Mammary epithelial cell (primary cell): ENCODE measurements around the gene SELENOO.

Source experiments
- CTCF ChIP-seq, 2 donors: IDR thresholded peaks in 1 of 2; conservative IDR thresholded peaks in 1 of 2; 2 replicates each; pipeline ENCODE4 v1.5.1; 2011 to 2012; ENCODE audit warnings: inconsistent platforms in 2 of 2, low read length in 2 of 2, mild to moderate bottlenecking in 2 of 2, control low read depth in 1 of 2, low read depth in 1 of 2; ENCODE audit not compliant: insufficient read depth in 1 of 2; ENCODE audit errors: extremely low read depth in 1 of 2
- EZH2 ChIP-seq: IDR thresholded peaks from 2 replicates; pipeline ENCODE4 v1.6.1; 2012; ENCODE audit warnings: low read length, inconsistent platforms, borderline replicate concordance

GRCh38 chr22:50226875-50227165, 26.0 kb downstream of the SELENOO start:
- TF ChIP-seq CTCF (conservative IDR thresholded peaks at IDR 0.05 in 1 of 2, IDR thresholded peaks at IDR 0.05 in 1 of 2; ENCODE audit: extremely low read depth in 1 of 2, insufficient read depth in 1 of 2, low read depth in 1 of 2, low read length in 2 of 2): no peak
- TF ChIP-seq EZH2: no peak
